Posterior vena cava (tissue), 2 donors: ENCODE measurements around the gene ADGRG4. TPM values are rescaled to one million over a fixed set of nuclear protein-coding genes. Genes with fewer than 3 reads are reported as not detected.

Experiments
- DNase-seq: peaks from one replicate; pipeline ENCODE4 v3.0.0-alpha.2; 2020; ENCODE audit warnings: low spot score
- intact Hi-C, 2 donors: fragments of 100-400 bp; cut with DNase I; formaldehyde crosslinking; loops; one replicate each; pipeline versions ENCODE4 v1.14.1 to v1.14.2; 2022 to 2023
- total RNA-seq, 2 donors: library from RNA; stranded (reverse); fragmentation: NEBNext Ultra II Directional; extraction: Animal tissue kit (Norgen Biotek cat#: 25700); gene quantifications; one replicate each; pipeline ENCODE4 v1.2.1, GENCODE V29; 2021
- donor health status: DM: yes; HTN: yes; CAD: no.
- donor health status: DM: yes; HTN: yes; CAD: no.

Gene ADGRG4
- total RNA-seq, 2 donors from 2014 or later, result 0.71 to 1.2 TPM

DNA sequence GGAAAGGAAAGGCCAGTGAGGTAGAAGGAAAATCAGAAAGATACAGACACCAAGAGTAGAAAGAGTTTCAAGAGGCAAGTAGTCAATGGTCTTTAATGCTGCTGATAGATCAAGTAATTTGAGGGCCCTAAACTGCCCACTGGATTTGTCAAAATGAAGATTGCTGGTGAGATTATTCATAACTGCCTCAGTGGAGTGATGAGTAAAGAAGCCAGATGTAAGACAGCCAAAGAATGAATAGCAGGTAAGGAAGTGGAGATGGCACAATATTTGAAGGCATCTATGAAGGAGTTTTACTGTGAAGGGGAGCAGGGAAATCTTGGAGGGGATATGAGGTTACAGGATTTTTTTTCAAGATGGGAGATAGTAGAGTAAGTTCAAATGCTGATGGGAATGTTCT is 147.2 kb downstream of the ADGRG4 start:
- DNase-seq, result no peak
- intact Hi-C loops, result no loop called here

DNA sequence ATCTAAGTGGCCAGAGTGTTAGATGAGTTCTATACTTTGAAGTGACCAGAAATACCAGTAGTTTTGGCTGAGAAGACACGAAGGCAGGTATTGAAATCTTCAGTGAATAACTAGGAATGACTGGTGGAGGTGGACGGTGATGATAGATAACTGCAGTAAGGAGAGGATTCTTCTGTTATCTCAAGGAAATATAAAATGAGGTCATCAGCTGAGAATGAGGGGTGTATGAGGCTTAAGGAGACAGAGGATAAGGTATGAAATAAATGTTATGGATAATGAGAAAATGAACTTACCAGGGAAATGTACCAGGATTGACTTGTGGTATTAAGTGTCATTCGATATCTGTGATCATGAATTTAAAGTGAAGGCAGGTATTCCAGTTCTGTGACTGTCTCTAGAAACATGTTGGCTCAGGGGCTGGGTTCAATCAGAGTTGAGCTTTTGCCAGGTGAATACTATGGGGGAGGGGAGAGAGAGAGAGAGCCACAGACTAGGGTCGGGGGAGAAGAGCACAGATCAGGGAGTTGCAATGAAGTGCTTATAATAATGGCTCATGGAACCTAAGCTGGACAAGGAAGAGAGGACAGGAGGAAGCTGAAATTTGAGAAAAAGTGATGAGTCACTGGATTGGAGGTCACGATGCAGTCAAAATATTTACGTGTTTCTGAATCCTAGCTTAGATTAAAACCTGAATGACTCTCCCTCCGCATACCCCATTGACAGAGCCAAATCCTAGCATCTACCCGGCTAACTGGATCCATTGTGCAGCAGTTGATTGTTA is 149.5 kb downstream of the ADGRG4 start:
- intact Hi-C loops, result no loop called here

DNA sequence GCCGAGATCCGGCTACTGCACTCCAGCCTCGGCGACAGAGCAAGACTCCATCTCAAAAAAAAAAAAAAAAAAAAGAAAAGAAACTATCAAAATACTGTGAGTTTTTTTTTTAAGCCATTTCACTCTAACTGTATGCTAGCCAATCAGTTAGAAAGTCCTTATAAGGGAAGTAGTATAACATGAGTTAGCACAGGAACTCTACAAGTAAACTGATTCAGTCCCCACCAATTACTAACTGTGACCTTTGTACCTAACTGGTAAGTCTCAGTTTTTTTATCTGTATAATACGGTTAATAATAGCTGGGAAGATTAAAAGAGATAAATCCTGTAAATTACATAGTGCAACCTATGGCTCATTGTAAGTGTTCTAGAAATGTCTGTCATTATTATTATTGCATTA is 151.9 kb downstream of the ADGRG4 start:
- no peak for DNase-seq
- intact Hi-C loops, result no loop called here

More for the DNA sequence above, 149.5 kb downstream of the ADGRG4 start:
- no peak for DNase-seq

DNA sequence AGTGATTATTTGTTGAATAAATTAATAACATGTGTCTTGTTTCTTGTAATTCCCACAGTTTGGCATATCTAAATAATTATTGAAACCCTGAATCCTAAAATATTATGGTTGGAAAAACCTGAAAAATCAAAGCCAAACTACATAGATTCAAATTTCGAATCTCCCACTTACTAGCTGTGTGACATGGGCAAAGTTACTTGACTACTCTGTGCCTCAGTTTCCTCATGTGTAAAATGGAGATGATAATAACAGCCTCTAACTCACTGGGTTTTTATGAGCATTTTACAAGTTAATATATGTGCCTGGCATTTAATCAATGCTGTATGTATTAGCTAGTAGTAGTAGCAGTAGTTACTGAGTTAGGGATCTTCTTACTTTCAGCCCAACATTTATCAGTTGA is 152.4 kb downstream of the ADGRG4 start:
- intact Hi-C loops, result no loop called here
- no peak for DNase-seq

DNA sequence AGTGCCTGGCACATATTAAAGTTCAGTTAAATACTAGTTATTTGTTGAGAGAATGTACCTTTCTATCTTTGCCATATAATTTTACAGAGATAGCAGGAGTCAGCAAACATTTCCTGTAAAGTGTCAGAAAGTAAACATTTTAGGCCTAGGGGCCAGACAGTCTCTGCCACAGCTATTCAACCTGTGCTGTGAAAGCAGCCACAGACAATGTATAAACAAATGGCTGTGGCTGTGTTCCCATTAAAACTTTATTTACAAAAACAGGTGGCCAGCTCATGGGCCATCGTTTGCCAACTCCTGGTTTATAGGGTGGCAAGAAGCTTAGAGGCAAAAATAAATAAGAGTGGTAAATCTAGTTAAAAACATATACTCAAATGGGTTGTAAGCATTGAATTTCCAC is 153.0 kb downstream of the ADGRG4 start:
- intact Hi-C loops, result no loop called here

DNA sequence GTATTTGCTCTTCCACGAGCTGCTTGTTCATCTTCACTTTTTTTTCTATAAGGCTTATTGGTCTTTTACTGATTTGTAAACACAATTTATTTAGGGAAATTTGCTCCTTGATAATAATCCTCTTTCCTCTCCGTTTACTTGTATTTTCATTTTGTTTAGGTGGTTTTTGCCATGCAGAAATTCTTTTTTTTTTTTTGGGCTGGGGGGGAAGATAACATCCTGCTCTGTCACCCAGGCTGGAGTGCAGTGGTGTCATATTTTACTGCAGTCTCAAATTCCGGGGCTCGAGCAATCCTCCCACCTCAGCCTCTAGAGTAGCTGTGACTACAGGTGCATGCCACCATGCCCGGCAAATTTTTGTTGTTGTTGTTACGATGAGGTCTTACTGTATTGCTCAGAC is 155.4 kb downstream of the ADGRG4 start:
- no peak for DNase-seq
- intact Hi-C loops, result no loop called here

More for the DNA sequence above, 153.0 kb downstream of the ADGRG4 start:
- DNase-seq, result no peak

DNA sequence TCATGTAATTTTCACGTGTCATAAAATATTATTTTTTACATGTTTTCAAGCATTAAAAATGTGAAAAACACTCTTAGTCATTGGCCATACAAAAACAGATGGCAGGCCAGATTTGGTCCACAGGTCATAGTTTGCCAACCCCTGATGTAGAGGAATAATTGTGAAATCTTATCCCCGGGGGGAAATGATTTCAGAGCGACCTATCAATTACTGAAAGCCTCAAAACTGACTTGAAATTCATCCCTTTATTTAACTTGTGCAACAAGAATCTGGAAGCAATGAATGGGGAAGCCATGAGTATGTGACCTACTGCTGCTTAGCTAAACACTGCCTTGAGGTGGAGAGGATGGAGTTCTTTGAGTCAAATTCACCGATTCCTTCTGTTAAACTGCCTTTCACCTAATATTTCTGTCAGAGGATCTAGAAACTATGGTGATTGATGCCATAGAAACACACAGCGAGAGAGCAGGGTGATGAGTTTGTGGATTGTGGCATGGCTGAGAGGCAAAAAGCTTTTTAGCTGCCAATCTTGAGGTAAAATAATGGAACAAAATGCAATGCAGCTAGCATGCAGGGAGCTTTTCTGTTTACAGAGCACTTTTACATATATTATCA is 156.6 kb downstream of the ADGRG4 start:
- intact Hi-C loops, result no loop called here
- no peak for DNase-seq

DNA sequence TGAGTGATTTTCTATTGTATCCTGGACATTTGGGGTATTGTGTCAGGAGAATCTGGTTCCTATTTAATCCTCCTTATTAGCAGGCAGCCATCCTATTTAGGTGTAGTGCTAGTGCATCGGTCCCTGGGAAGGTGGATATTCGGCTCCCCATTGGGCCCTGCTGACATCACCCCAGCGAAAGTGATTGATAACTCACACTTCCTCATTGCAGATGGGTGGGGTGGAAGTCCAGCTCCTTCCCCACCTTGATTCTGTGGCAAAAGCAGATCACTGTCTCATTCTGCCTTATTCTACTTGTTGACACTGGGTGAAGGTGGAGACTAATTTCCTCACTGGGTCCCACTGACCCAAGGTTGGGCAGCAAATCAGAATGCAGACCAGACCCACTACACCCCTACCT is 163.8 kb downstream of the ADGRG4 start:
- intact Hi-C loops, result no loop called here

More for the DNA sequence above, 163.8 kb downstream of the ADGRG4 start:
- DNase-seq, result no peak

Other genes starting within 250 kb of the ADGRG4 start
- gene FHL1, start 153.4 kb upstream of the ADGRG4 start, total RNA-seq, result 1,000 to 10,000 TPM; 1,036 to 1,050 TPM
- 10 to 100 TPM; 23.1 to 30.3 TPM for gene MAP7D3, start 49.6 kb upstream of the ADGRG4 start, total RNA-seq
- gene BRS3, start 187.0 kb downstream of the ADGRG4 start, total RNA-seq, result not detected
- 10 to 100 TPM; 33.7 to 37.8 TPM for gene HTATSF1, start 196.6 kb downstream of the ADGRG4 start, total RNA-seq
- not detected for gene VGLL1, start 231.3 kb downstream of the ADGRG4 start, total RNA-seq